NCI-H1092 treated with DMSO at 0.1 percent for 48 hours (cell line): ENCODE data around the gene TMEM31.

ENCODE experiments used
- DNase-seq: peaks from one replicate; lab custom pipeline; 2025; lab: John Stamatoyannopoulos, UW

Gene TMEM31

GRCh38 chrX:103710609-103711008 lies at the start of gene TMEM31:
Gene TMEM31 (plus strand): TSS chrX:103710909. CDS start chrX:103712259, 1,350 bp downstream.
- no peak for DNase-seq

- no peak for DNase-seq
Measured at GRCh38 chrX:103663981-103664762, 46.5 kb upstream of the TMEM31 start.

GRCh38 chrX:103666202-103667107 lies 44.3 kb upstream of the TMEM31 start:
- no peak for DNase-seq

GRCh38 chrX:103669745-103670144 lies 41.0 kb upstream of the TMEM31 start:
- DNase-seq, result no peak

GRCh38 chrX:103674531-103675454 lies 35.9 kb upstream of the TMEM31 start:
- DNase-seq, result no peak

- DNase-seq, result no peak
Measured at GRCh38 chrX:103678199-103678993, 32.3 kb upstream of the TMEM31 start.

GRCh38 chrX:103681443-103681842 lies 29.3 kb upstream of the TMEM31 start:
- DNase-seq, result no peak

- peak; percentile 8 for DNase-seq
Measured at GRCh38 chrX:103685396-103685795, 25.3 kb upstream of the TMEM31 start.

- DNase-seq, result peak; percentile 99
Measured at GRCh38 chrX:103686199-103687072, 24.3 kb upstream of the TMEM31 start, which contains the start of gene MORF4L2. Gene MORF4L2 (minus strand): TSS chrX:103686699. CDS start chrX:103677027, 9,672 bp downstream.

GRCh38 chrX:103687073-103687695 lies 23.5 kb upstream of the TMEM31 start:
- DNase-seq, result peak; percentile 99

- DNase-seq, result peak; percentile 87
Measured at GRCh38 chrX:103687696-103688201, 23.0 kb upstream of the TMEM31 start.

- peak; percentile 39 for DNase-seq
Measured at GRCh38 chrX:103688946-103689345, 21.8 kb upstream of the TMEM31 start.

GRCh38 chrX:103691059-103691458 lies 19.6 kb upstream of the TMEM31 start:
- no peak for DNase-seq

GRCh38 chrX:103697687-103698086 lies 13.0 kb upstream of the TMEM31 start:
- no peak for DNase-seq

GRCh38 chrX:103699243-103699642 lies 11.5 kb upstream of the TMEM31 start:
- DNase-seq, result no peak

- DNase-seq, result no peak
Measured at GRCh38 chrX:103704863-103705262, 5.8 kb upstream of the TMEM31 start.

GRCh38 chrX:103716962-103717361 lies 6.3 kb downstream of the TMEM31 start:
- no peak for DNase-seq

- DNase-seq, result no peak
Measured at GRCh38 chrX:103718120-103718519, 7.4 kb downstream of the TMEM31 start.

GRCh38 chrX:103722505-103722904 lies 11.8 kb downstream of the TMEM31 start:
- no peak for DNase-seq
